ENCODE results near the gene GPA33. TPM values are rescaled to one million over a fixed set of nuclear protein-coding genes. Genes with fewer than 3 reads are reported as not detected.

GPA33 gene
- total and polyA plus RNA-seq, 12 donors = 0.15 to 5.8 (median 1.1) TPM; not detected in 1

DNA sequence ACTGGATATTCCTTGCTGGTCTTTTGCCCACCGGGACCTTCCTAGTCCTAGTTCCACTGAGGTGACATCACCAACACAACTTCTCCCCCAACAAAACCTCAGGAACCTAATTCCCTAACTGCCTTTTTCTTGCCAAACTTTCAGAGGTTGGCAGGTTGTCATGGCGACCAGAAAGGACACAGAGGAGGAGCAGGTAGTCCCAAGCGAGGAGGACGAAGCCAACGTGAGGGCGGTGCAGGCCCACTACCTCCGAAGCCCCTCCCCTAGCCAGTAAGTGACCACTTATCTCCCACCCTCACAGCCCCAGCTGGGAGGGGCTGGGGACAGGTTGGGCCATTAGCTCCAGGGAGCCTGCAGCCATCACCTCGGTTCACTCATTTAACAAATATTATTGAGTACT lies 4.5 kb upstream of the GPA33 start:
- intact Hi-C loops (cut with DNase I) = no loop called here
- peak in 1 of 2 donors; percentile 18 for DNase-seq
- no peak for TF ChIP-seq CTCF (IDR thresholded peaks at IDR 0.05)
- peaks cover 0 to 36% (median 5%) of the 10 kb centered on the region in 9 donors for H3K4me1 ChIP-seq
- H3K9me3 ChIP-seq = peaks cover 0 to 6% (median 0%) of the 10 kb centered on the region in 11 donors
- H3K4me3 ChIP-seq = peak overlapping the region; percentile 22 to 65 (median 54)
- H3K27ac ChIP-seq = peak overlapping the region; percentile 66 to 96 (median 88)
- peaks cover 0 to 10% (median 0%) of the 10 kb centered on the region in 9 donors for H3K36me3 ChIP-seq
- H3K27me3 ChIP-seq = peaks cover 0 to 5% (median 0%) of the 10 kb centered on the region in 7 donors
- peak in 7 of 8 donors; percentile 41 to 74 (median 52) for ATAC-seq
- WGBS, 2 donors = 47 to 54% methylated on average over 8 of the region's 8 CpGs

- intact Hi-C loops (cut with DNase I) = no loop called here
- DNase-seq (peak; percentile 24 to 58), ATAC-seq (peak; percentile 84 to 96 (median 92))
- Histone ChIP-seq H3K9me3 (peaks cover 0 to 6% (median 0%) of the 10 kb centered on the region in 11 donors), H3K27me3 (no peaks in the 10 kb centered on the region), H3K4me1 (peaks cover 0 to 35% (median 5%) of the 10 kb centered on the region in 9 donors), H3K36me3 (peaks cover 0 to 7% (median 0%) of the 10 kb centered on the region in 9 donors), H3K4me3 (peak within 1 kb of the TSS; percentile 22 to 65 (median 54)), H3K27ac (peak within 1 kb of the TSS; percentile 66 to 96 (median 88))
- TF ChIP-seq CTCF (IDR thresholded peaks at IDR 0.05) = no peak
- 34 to 47% methylated on average over 8 of the region's 8 CpGs for WGBS, 2 donors
Observed at GRCh38 chr1:167093846-167094516, 3.8 kb upstream of the GPA33 start, which contains the start of gene STYXL2. Gene STYXL2 (plus strand): TSS chr1:167094075. CDS start chr1:167094850, 775 bp downstream.

- no peak for DNase-seq
- Histone ChIP-seq H3K27ac (peak overlapping the region in 9 of 10 donors; percentile 80 to 96 (median 93)), H3K36me3 (peaks cover 0 to 7% (median 0%) of the 10 kb centered on the region in 9 donors), H3K4me1 (peaks cover 0 to 25% (median 5%) of the 10 kb centered on the region in 9 donors), H3K9me3 (no peaks in the 10 kb centered on the region), H3K4me3 (peak overlapping the region in 4 of 10 donors; percentile 6 to 14 (median 12)), H3K27me3 (no peaks in the 10 kb centered on the region)
- intact Hi-C loops (cut with DNase I) = no loop called here
- no peak for TF ChIP-seq CTCF (IDR thresholded peaks at IDR 0.05)
- WGBS, 2 donors = 43 to 44% methylated on average over 1 of the region's 1 CpG
- ATAC-seq = peak; percentile 50 to 85 (median 78)
Observed at GRCh38 chr1:167092653-167093052, 2.5 kb upstream of the GPA33 start.

- intact Hi-C loops (cut with DNase I) = loop anchor here in 1 of 10 donors (5.0 kb wide), 1 partner anchor 32 kb away; no protein-coding TSS in a partner anchor
- Histone ChIP-seq H3K4me3 (no peak overlapping the region), H3K27ac (peak overlapping the region in 5 of 10 donors; percentile 15 to 81 (median 28)), H3K27me3 (no peaks in the 10 kb centered on the region), H3K36me3 (no peaks in the 10 kb centered on the region), H3K4me1 (peaks cover 0 to 36% (median 8%) of the 10 kb centered on the region in 9 donors), H3K9me3 (no peaks in the 10 kb centered on the region)
- 71 to 95% methylated on average over 2 of the region's 2 CpGs for WGBS, 2 donors
- DNase-seq (no peak), ATAC-seq (no peak)
- TF ChIP-seq CTCF (IDR thresholded peaks at IDR 0.05) = no peak
Observed at GRCh38 chr1:167089939-167090313, 251 bp downstream of the GPA33 start.

Measured in heart right ventricle (tissue), 16 donors.